GM19438 (cell line): ENCODE measurements around the gene MT1G.
"Not testable (repeated sequence)": the region's sequence is repeated elsewhere in the genome, so short reads cannot be mapped to it uniquely, and the experiment has no call there.

Source experiments
- ATAC-seq: cut with Tn5 transposase; IDR thresholded peaks from one replicate; pipeline ENCODE4 v1.9.1; 2021; ENCODE audit warnings: low read depth; ENCODE audit not compliant: unreplicated experiment

The MT1G gene

DNA sequence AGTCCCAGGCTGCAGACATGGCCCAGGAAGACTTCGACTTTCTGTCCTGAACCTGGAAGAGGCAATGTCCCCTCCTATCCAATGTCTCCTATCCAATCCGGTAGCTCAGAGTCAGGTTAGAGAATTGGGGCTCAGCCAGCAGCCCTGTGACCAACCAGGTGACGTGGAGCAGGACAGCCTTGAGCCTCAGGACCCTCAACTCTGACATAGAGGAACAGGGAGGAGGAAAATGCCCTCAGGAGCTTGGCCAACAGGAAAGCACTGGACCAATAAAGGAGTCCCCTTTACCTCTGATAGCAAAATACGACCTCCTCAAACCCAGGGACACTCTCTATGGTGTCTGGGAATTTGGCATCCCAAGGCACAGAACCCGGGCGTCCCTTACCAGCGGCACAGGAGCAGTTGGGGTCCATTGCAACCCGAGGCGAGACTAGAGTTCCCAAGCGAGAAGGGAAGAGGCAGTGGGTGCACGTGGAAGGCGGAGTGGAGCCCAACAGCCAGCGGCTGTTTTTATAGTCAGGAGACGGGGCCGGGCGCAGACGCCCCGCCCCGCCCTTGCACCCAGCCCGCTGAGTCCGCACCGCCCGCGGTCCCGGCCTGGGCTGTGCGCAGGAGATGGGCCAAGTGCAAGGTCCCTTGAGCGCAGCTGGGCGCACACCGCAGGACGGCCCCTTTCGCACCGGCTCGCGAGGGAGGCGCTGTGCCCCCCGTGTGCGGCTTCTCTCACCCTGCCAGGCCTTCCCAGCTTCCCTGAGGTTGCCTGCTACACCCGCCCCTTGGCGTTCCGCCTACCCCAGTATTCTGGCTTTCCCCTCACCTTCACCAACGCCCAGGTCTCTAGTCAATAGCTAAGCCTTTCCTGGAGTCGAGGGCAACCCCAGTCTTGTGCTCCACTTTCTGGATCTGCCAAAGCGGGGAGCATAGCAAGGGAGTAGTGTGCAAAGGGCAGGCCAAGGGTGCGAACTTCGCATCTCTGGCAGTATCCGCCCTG, at the start of gene MT1G:
MT1G (minus strand) TSS at position 485 of the 991 bp plus-strand sequence; CDS start at position 413, 72 bp downstream.
- ATAC-seq, result no peak

DNA sequence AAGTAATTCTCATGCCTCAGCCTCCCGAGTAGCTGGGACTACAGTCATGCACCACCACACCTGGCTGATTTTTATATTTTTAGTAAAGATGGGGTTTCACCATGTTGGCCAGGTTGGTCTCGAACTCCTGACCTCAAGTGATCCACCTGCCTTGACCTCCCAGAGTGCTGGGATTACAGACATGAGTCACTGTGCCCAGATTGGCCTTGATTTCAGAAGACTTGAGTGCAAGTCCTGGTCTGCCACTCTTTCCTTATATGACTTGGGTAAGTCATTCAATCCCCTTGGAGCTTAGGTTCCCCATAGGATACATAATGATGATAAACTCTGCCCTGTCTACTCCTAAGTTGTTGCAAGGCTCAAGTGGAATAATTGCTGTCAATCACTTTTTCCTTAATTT, 49.7 kb upstream of the MT1G start:
- ATAC-seq, result not testable (repeated sequence)

DNA sequence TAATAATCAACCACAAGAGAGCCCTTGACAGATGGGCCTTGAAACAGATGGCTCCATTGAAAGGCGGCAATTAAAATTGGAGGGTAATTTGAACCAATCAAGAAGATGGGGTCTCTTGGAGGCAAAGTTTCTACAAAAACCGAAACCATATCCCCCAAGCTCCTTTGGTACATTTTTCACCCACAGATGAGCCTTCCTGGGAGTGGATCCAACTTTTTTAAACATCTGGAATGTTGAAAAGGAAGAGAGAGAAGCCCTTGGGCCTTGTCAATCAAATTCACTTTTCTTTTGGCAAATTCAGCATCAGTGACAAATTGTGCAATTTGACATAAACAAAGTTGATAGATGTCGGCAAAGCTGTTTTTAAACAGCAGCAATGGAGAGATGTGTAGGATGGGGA, 48.9 kb upstream of the MT1G start:
- ATAC-seq, result no peak

DNA sequence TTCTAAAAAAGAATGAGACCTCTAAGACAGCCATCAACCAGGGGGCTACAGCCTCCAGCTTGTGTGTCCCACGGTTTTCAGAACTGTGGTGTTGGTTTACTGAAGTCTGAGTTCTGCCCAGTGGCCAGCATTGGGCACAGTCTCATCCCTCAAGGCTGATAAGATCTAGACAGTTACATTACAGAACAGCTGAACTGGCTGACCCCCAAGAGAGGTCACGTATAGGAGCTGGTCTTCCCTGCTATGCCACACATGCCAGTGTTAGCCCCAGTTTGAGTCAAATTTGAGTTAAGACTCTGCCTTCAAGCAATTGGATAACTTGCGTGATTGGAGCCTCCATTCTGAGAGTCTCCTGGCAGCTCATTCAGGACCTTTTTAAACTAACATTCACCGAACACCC, 47.3 kb upstream of the MT1G start:
- ATAC-seq, result no peak

DNA sequence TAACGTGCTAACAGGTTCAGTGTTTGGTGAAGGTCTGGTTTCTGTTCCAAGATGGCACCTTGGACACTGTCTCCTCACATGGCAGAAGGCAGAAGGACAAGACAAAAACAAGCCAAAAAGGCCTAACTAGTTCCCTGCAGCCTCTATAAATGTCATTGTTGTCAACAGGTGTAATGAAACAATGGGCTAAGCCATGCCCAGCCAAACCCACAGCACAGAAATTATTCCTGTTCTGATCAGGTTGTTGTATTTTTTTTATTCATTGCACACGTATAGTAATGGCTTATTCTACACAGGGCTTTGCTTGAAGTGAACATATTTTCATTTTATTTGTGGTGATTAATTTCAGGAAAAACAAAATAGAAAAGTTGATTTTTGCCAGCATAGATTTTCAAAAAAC, 45.9 kb upstream of the MT1G start:
- ATAC-seq, result no peak

DNA sequence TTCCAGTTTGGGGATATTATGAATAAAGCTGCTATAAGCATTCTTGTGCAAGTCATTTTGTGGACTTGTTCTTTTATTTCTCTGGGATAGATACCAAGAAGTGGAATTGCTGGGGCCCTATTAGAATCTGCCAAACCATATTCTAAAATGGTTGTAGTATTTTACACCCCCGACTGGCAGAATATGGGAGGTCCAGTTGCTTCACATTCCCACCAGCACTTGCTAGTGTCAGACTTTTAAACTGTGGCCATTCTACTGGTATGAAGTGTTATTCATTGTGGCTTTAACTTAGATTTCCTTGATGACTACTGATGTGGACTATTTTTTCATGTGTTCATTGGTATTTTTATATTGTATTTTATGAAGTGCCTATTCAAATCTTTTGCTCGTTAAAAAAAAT, 44.0 kb upstream of the MT1G start:
- ATAC-seq, result no peak

DNA sequence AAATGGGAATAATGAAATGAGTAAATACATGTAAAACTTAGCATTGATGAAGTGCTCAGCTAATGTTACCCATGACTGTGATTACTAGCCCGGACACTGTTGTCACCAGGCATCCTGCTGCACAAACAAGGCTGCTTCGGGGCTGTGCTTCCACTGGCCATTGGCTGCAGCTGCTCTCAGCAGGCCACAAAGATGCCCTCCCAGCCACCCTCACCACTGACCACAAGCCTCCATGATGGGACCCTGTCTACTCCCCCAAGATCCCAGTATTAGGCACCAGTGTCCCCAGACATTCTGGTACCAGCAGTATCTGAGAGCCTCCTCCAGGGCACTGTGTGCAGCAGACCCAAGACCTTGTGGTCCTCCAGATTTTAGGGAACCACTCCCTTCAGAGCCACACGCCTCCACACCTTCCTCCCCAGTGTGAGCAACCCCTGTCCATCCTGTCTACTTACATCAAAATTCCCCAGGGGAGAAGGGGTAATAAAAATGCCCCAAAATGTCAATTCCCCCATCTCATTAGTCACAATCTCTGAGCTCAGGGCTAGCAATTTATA, 42.4 kb upstream of the MT1G start:
- ATAC-seq, result no peak

DNA sequence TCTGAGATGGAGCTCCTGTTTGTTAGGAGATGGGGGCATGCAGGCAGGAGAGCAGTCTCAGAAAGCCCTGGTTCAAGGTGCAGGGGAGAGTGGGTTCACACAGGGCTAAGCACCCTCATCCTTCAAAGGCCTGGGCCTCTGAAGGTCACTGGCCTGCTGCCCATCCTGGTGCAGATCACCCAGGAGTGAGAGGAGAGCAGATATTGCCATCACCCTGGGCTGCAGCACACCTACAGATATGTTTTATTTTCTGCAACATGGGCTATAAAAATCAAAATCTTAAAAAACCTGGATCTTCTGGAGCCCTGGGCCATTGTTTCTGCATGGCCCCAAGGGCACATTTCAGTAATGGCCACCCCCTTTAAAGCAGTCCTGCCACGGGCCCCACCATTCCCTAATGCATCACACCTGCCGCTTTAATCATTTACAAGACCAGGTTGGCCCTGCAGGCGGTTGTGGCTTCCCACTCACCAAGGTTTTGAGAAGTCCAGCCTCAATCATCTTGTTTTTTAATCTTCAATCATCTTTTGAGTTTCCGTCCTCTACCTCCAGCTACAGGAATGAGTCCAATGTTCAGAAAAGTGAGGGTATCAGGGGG, 41.7 kb upstream of the MT1G start:
- no peak for ATAC-seq

DNA sequence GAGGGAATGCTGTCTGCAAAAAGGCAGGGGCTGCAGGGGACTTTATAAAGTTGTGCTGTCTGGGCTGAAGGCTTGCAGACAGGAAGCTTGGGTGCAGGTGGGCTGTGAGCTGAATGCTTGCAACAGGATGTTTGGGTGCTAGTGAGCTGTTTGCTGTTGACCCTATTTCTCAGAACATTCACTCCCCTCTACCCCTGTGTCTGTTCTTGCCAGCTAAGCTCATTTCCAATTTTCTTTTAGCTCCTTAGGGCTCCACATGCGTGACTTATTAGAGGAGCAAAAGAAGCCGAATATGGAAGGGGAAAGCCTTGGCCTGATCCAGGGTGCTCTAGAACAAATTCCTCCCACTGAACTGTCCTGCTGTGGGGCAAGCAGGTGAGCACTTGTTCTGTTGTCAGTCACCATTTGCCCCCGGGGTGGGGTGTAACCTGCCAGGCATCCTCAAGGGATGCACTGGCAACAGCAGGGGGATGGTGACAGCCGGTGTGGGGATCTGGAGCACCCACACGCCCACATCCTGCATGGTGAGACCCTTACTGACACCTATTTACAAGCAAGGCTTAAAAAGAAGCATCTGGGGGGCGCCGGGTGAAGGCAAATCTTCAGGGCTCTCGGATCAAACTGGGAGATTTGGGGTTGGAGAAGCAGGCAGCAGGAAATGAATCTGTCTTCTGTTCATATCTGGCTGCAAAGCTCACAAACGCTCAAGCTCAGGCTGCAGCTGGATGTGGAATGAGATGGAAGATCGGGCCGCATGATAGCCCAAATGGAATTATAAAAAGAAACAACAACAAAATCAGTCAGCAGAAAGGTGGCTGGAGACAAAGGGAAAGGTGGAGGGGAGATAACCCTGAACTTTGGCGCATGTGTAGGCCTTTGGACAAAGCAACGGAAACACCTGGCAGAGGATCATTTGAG, 40.9 kb upstream of the MT1G start:
- no peak for ATAC-seq

DNA sequence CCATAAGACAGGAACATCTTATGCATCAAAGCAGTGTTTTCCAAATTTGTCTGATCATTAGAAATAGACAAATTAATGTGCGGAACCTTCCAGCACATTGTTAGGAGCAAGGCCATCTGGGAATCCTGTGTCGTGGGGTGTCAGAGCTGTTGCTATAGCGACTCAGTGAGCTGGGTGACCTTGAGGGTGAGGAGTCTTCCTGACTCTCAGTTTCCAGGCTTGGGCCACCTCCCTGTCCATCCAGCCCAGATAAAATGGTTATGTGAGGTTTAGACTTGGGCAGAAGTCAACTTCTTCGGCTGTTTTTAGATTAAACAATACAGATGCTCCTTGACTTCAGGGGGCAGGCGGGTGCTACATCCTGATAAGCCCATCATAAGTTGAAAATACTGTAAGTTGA, 35.0 kb upstream of the MT1G start:
- ATAC-seq, result no peak

DNA sequence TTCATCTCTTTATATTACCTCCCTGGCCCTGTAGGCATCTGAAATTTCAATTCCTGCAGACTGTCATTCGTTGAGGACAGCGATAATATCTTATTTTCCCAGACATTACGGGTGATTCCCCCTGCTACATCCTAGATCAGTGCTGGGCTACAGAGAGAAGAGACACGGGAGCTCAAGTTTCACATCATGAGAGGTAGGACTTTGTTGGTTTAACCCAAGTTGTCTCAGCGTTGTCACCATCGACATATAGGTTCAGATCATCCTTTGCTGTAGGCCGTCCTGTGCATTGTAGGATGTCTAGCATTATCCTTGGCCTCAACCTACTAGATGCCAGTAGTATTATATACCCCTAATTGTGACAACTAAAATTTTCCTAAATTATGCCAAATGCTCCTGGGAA, 33.7 kb upstream of the MT1G start:
- ATAC-seq, result no peak

DNA sequence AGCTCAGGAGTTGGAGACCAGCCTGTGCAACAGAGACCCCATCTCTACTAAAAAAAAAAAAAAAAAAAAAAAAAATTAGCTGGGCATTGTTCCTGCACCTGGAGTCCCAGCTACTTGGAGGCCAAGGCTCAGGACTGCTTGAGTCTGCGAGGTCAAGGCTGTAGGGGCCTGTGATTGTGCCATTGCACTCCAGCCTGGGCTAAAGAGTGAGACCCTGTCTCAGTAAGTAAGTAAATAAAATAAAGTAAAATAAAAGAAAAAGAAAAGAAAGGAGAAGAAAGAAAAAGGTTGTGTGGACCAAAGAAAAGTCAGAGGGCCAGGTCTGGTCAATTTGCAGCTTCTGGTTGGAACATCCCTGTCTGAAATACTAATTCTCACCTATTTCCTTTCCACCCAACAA, 32.8 kb upstream of the MT1G start:
- no peak for ATAC-seq

DNA sequence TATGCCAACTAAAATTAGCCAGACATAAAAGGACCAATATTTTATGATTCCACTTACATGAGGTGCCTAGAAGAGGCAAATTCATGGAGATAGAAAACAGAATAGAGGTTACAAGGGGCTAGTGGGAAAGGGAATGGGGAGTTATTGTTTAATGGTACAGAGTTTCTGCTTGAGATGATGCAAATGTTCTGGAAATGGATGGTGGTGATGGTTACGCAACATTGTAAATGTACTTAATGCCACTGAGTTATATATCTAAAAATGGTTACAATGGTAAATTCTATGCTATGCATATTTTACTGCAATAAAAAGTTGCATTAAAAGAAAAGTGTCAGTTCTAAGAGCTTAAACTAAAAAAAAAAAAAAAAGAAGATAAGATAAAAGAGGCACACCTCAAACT, 32.3 kb upstream of the MT1G start:
- ATAC-seq, result no peak

DNA sequence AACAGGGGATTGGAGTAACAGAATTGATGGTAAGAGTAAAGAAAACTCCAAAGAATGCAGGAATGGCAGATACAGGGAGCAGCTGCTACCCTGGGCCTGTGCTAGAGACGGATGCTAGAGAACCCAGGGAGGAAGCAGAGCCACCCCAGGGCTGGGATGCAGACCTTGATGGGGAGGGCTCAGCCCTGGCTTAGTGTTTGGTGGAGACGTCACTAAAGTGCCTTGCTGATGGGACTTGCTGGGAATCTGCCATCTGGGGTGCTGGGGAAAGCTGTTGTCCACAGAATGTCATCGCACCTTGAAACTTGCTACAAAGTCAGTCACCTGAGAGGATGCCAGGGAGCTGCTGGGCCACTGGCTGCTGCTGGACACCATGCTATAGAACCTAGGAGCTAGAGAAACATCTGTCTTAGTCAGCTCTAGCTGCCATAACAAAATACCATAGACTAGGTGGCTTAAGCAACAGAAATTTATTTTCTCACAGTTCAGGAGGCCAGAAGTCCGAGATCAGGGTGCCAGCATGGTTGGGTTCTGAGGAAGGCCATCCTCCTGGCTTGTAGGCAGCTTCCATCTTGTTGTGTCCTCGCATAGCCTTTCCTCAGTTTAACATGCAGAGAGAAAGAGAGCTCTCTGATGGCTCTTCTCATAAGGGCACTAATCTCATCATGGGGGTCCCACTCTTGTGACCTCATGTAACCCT, 29.7 kb upstream of the MT1G start:
- ATAC-seq, result no peak

DNA sequence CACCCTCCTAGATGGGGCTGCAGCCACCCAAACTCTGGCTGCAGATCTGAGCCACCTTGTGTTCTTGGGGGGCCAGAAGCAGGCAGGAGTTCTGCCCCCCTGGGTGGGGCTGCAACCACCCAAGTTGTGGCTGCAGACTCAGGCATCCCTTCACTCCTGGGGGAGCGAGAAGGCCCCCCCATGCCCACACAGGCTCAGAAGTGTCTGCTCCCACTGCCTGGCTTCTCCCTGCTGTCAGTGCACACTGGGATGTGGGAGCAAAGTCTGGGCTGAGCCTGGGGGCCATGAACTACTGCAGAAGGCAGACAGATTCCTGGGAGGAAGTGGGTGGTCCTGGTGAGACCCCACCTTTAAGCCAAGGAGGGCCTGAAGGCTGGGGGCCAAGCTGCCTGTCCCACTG, 27.4 kb upstream of the MT1G start:
- ATAC-seq, result no peak

DNA sequence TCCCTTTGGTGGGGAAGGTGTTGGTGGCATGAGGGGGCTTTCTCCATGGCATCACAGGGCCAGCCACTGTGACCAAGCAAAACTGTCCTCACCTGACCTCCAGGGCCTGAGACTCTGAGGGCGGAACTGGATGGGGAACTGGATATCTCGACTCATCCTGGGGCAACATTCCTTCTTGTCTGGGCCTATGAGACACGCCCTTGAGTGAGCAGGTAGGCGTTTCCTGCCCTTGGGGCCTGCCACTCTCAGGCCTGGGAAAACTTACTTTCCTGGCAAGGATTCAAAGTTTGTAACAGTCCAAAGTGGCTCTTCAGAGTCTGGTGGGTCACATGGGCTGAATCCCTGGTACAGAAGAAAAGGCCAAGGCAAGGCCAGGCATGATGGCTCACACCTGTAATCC, 24.0 kb upstream of the MT1G start:
- ATAC-seq, result no peak

DNA sequence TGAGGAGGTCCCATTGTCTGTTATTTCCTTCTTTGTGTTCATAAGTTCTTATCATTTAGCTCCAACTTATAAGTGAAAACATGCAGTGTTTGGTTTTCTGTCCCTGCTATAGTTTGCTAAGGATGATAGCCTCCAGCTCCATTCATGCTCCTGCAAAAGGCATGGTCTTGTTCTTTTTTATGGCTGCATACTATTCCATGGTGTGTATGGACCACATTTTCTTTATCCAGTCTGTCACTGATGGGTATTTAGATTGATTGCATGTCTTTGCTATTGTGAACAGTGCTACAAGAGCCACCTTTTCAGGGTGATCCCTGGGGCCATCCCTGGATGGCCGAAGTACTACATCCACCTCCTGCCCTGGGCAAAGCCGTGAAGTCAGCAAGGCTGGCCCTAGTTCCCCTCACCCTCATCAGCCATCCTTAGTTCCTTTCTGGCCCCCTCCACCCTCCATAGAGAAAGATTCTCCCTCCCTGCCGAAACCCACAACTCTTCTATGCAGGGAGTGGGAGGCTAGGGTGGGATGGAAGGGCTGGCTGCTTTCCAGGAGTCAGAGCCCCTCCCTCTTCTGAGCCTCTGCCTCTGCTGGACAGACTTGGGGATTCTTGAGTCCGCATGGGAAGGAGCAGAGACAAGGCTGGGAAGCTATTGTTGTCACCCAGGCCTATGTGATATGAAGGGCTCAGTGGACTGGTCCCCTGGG, 22.7 kb upstream of the MT1G start:
- ATAC-seq, result no peak

DNA sequence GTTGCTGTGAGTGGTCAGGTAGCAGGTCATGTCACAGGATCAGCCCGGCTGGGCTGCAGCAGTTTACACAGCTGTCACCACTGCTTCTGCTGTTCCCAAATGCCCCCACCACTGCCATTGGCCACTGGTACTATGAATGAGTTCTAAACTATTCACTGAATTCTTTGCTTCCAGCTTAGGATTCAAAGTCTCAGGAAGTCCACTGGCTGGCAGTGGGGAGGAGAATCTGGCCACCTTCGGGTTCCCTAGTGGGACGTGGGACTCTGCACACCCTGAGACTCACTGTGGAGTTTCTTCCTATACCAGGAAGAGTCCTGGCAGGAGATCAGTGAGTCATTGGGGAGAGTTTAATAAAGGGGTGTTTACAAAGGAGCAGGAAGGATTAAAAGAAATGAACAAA, 21.3 kb upstream of the MT1G start:
- ATAC-seq, result no peak

DNA sequence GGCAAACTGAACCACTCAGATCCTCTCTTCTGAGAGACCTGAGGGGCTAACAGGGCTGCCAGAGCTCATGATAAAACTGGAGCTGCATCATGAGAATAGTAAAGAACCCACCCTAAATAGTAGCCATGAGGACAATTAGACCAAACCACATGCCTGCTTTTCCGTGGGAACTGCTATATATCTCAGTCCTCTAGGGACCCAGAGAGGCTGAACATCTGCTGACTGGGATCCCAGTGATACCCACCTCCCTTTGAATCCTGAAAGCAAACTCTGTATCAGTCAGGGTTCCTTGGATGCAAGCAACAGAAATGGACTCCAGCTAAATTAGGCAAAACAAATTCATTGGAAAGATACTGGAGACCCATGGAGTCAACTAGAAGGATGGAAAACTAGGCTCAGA, 20.9 kb upstream of the MT1G start:
- no peak for ATAC-seq

DNA sequence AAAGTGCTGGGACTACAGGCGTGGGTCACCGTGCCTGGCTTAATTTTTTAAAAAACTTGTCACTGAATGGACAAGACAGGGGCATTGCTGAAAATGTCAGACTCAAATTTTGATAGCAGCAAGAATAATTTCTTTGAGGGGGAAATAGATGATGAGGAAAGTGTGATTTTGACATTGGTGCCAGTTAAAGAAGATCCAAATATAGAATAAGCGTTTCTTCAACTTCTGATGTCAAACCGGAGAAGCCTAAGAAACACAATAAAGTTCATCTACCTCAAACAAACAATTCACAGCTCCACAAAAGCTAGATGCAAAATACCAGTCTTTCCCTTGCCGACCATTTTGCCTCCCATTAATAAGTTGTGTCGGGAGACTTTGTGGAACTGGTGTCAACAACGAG, 18.9 kb upstream of the MT1G start:
- no peak for ATAC-seq
